Measurements from ENCODE around the gene GPR18. TPM values are rescaled to one million over a fixed set of nuclear protein-coding genes. Genes with fewer than 3 reads are reported as not detected.

The GPR18 gene
- polyA plus RNA-seq, 1 donor (not counting 4 experiments of a cell fraction or from before 2014, with no cell fraction given), result not detected

GRCh38 chr13:99261059-99261458 is 2.9 kb upstream of the GPR18 start:
- H3K9ac ChIP-seq (ENCODE audit: control insufficient read depth, extremely low read depth, insufficient read depth, low read length), result no peak overlapping the region
- H3K79me2 ChIP-seq (ENCODE audit: control insufficient read depth, insufficient read depth, low read length), result no peaks in the 10 kb centered on the region
- DNase-seq (ENCODE audit: low read depth, low spot score), result no peak
- H3K4me3 ChIP-seq (ENCODE audit: control insufficient read depth in 2 of 3, extremely low read depth in 1 of 3, insufficient read depth in 2 of 3, low read depth in 1 of 3, low read length in 3 of 3), result no peak overlapping the region
- TF ChIP-seq, protein P1, sequence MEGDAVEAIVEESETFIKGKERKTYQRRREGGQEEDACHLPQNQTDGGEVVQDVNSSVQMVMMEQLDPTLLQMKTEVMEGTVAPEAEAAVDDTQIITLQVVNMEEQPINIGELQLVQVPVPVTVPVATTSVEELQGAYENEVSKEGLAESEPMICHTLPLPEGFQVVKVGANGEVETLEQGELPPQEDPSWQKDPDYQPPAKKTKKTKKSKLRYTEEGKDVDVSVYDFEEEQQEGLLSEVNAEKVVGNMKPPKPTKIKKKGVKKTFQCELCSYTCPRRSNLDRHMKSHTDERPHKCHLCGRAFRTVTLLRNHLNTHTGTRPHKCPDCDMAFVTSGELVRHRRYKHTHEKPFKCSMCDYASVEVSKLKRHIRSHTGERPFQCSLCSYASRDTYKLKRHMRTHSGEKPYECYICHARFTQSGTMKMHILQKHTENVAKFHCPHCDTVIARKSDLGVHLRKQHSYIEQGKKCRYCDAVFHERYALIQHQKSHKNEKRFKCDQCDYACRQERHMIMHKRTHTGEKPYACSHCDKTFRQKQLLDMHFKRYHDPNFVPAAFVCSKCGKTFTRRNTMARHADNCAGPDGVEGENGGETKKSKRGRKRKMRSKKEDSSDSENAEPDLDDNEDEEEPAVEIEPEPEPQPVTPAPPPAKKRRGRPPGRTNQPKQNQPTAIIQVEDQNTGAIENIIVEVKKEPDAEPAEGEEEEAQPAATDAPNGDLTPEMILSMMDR (optimal IDR thresholded peaks at IDR 0.05 in 1 of 3, IDR thresholded peaks at IDR 0.05 in 1 of 3, conservative IDR thresholded peaks at IDR 0.05 in 1 of 3; ENCODE audit: extremely low read depth in 1 of 3, insufficient read depth in 2 of 3, low read length in 3 of 3), result no peak
- TF ChIP-seq EZH2 (IDR thresholded peaks at IDR 0.05; ENCODE audit: low read length), result no peak
- no peak for FAIRE-seq
- no peaks in the 10 kb centered on the region for H3K9me1 ChIP-seq (ENCODE audit: control insufficient read depth, extremely low read depth, insufficient read depth, low read length)
- H3K4me2 ChIP-seq (ENCODE audit: control insufficient read depth, extremely low read depth, insufficient read depth, low read depth, low read length), result no peak overlapping the region
- H3K9me3 ChIP-seq (ENCODE audit: control insufficient read depth, low read depth, low read length), result no peaks in the 10 kb centered on the region
- peaks cover 3 to 5% of the 10 kb centered on the region in 2 experiments for H3K36me3 ChIP-seq (ENCODE audit: control insufficient read depth in 2 of 2, extremely low read depth in 1 of 2, insufficient read depth in 2 of 2, low read length in 2 of 2)
- H3K27ac ChIP-seq (ENCODE audit: control insufficient read depth, insufficient read depth, low read length), result no peak overlapping the region
- no peaks in the 10 kb centered on the region for H3K27me3 ChIP-seq (ENCODE audit: control insufficient read depth, extremely low read depth, insufficient read depth, low read length)
- H4K20me1 ChIP-seq (ENCODE audit: control insufficient read depth, extremely low read depth, insufficient read depth, low read length), result no peaks in the 10 kb centered on the region
- dilution Hi-C loops (cut with MboI; ENCODE audit: extremely low pct_ligation_motif_present, low sequenced_read_pairs), result loop anchor here (10.0 kb wide), 1 partner anchor 86 kb away; no protein-coding TSS in a partner anchor
- H2AFZ ChIP-seq (ENCODE audit: control insufficient read depth, low read length), result no peak overlapping the region
- no peaks in the 10 kb centered on the region for H3K4me1 ChIP-seq (ENCODE audit: control insufficient read depth, extremely low read depth, insufficient read depth, low read length)

- no peak overlapping the region for H2AFZ ChIP-seq (ENCODE audit: control insufficient read depth, low read length)
- dilution Hi-C loops (cut with MboI; ENCODE audit: extremely low pct_ligation_motif_present, low sequenced_read_pairs), result loop anchor here (10.0 kb wide), 1 partner anchor 85 kb away; no protein-coding TSS in a partner anchor
- H3K4me1 ChIP-seq (ENCODE audit: control insufficient read depth, extremely low read depth, insufficient read depth, low read length), result no peaks in the 10 kb centered on the region
- no peak for TF ChIP-seq EZH2 (IDR thresholded peaks at IDR 0.05; ENCODE audit: low read length)
- TF ChIP-seq, protein P1 (optimal IDR thresholded peaks at IDR 0.05 in 1 of 3, IDR thresholded peaks at IDR 0.05 in 1 of 3, conservative IDR thresholded peaks at IDR 0.05 in 1 of 3; ENCODE audit: extremely low read depth in 1 of 3, insufficient read depth in 2 of 3, low read length in 3 of 3), result no peak
- no peaks in the 10 kb centered on the region for H3K9me1 ChIP-seq (ENCODE audit: control insufficient read depth, extremely low read depth, insufficient read depth, low read length)
- H3K9ac ChIP-seq (ENCODE audit: control insufficient read depth, extremely low read depth, insufficient read depth, low read length), result no peak overlapping the region
- DNase-seq (ENCODE audit: low read depth, low spot score) (no peak), FAIRE-seq (no peak)
- H3K4me2 ChIP-seq (ENCODE audit: control insufficient read depth, extremely low read depth, insufficient read depth, low read depth, low read length), result no peak overlapping the region
- no peak overlapping the region for H3K4me3 ChIP-seq (ENCODE audit: control insufficient read depth in 2 of 3, extremely low read depth in 1 of 3, insufficient read depth in 2 of 3, low read depth in 1 of 3, low read length in 3 of 3)
- no peaks in the 10 kb centered on the region for H3K9me3 ChIP-seq (ENCODE audit: control insufficient read depth, low read depth, low read length)
- no peaks in the 10 kb centered on the region for H4K20me1 ChIP-seq (ENCODE audit: control insufficient read depth, extremely low read depth, insufficient read depth, low read length)
- H3K36me3 ChIP-seq (ENCODE audit: control insufficient read depth in 2 of 2, extremely low read depth in 1 of 2, insufficient read depth in 2 of 2, low read length in 2 of 2), result peaks cover 3 to 5% of the 10 kb centered on the region in 2 experiments
- H3K27me3 ChIP-seq (ENCODE audit: control insufficient read depth, extremely low read depth, insufficient read depth, low read length), result no peaks in the 10 kb centered on the region
- H3K79me2 ChIP-seq (ENCODE audit: control insufficient read depth, insufficient read depth, low read length), result no peaks in the 10 kb centered on the region
- H3K27ac ChIP-seq (ENCODE audit: control insufficient read depth, insufficient read depth, low read length), result no peak overlapping the region
Measured at GRCh38 chr13:99260216-99260615, 2.0 kb upstream of the GPR18 start.

Data from keratinocyte (primary cell).